Measurements from ENCODE around the gene PNPLA2. TPM values are rescaled to one million over a fixed set of nuclear protein-coding genes. Genes with fewer than 3 reads are reported as not detected.
A peak's percentile ranks its signal among the peaks of the same experiment; 100 is the strongest.

The PNPLA2 gene
- total RNA-seq, 4 donors from 2014 or later: 256 to 543 (median 355) TPM

DNA sequence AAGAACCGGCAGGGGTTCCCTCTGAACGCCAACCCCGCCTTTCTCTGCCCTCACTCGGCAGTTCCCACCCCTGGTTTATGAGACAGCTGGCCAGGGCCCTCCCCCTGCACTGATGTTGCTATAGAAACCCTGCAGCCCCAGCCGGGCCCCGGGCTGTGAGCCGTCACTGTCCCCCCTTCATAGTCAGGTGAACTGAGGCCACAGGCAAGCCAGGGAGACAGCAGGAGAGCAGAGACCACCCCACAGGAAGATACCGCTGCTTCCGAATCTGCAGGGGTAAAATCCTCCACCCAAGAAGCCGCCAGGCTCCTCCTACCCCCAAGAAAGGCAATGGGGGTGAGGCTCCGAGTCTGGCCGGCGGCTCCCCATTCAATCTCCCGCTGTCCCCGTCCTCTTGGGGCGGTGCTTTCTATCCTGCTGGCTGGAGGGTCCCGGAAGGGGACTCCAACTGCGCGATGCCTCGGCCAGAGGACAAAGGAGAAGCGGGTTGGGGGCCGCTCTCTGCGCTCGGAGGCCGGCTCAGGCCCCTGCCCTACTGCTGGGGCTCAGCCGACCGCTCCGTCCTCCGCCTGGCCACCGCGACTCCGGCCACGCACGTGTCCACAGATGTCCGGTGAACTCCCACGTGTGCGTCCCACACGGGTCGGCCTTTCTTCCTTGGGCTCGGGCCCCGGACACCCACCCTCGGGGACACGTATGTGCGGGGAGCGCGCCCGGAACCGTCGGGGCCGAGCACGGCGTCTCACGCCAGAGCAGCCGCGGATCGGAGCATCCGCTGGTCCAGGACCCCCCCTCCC is 21.2 kb upstream of the PNPLA2 start:
- DNase-seq (ENCODE audit: low spot score): no peak
- TF ChIP-seq, protein P1, sequence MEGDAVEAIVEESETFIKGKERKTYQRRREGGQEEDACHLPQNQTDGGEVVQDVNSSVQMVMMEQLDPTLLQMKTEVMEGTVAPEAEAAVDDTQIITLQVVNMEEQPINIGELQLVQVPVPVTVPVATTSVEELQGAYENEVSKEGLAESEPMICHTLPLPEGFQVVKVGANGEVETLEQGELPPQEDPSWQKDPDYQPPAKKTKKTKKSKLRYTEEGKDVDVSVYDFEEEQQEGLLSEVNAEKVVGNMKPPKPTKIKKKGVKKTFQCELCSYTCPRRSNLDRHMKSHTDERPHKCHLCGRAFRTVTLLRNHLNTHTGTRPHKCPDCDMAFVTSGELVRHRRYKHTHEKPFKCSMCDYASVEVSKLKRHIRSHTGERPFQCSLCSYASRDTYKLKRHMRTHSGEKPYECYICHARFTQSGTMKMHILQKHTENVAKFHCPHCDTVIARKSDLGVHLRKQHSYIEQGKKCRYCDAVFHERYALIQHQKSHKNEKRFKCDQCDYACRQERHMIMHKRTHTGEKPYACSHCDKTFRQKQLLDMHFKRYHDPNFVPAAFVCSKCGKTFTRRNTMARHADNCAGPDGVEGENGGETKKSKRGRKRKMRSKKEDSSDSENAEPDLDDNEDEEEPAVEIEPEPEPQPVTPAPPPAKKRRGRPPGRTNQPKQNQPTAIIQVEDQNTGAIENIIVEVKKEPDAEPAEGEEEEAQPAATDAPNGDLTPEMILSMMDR (IDR thresholded peaks at IDR 0.05): no peak
- ATAC-seq (ENCODE audit: low FRiP score): peak; percentile 38

DNA sequence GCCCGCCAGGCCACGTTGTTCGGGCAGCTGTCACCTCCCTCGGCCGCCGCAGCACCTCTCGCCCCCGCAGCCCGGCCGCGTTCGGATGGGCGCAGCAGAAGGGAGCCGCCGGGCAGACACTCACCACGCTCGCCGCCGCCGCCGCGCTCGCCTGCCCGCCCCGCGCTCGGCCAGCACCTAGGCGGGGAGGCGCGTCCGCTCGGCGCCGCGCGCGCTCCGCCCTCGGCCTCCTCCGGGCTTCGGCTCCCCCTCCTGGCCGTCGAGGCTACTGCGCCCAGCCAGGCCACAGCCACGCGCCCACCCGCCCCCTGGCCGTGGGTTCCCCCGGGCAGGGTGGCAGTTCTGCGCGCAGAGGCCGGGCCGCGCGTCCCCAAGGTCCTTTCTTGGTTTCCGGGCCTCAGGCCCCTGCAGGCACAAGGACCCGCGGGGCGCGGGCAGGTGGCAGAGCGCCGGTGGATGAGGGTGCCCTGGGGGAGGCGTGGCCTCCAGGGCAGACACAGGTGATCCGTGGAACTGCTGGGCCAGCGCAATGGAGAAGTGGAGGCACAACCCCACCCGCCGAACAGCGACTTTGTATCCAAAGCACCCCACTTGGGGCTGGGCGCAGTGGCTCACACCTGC is 20.5 kb upstream of the PNPLA2 start, which contains the start of gene SLC25A22:
SLC25A22 (minus strand) TSS at position 189 of the 621 bp plus-strand sequence. CDS start 3,275 bp downstream, outside the sequence.
- TF ChIP-seq, protein P1 (IDR thresholded peaks at IDR 0.05): peak in 2 of 3 donors; percentile 83 to 90
- peak; percentile 52 for ATAC-seq (ENCODE audit: low FRiP score)
- no peak for DNase-seq (ENCODE audit: low spot score)

DNA sequence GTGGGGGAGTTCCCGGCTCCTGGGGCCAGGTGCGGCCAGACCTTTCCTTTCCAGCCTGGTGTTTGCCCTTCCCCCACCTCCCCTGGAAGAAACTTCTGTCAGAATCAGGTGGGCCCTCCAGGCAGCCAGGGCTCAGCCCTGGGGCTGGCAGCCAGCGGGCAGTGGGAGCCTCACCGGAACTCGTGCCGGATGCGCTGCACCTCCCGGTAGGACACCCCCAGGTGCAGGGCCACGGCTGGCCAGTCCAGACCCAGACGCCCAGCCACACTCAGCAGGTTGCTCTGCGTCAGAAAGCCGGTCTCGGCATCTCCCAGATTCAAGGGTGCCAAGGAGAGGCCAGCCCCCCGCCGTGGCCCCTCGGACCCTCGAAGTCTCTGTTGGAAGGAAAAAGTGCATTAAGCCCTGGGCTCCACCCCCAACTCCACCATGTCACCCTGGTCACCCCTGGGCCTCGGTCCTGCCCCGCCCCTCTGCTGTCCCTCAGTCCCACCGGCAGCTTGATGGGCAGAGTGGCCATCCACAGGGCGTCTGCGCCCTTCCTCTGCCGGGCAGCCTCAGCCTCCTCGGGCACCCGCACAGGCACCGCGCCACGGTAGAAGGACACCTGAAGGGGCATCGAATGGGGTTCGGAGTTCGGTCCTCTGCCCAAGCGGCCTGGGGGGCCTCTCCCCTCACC is 18.9 kb upstream of the PNPLA2 start:
- ATAC-seq (ENCODE audit: low FRiP score) (no peak), DNase-seq (ENCODE audit: low spot score) (no peak)
- TF ChIP-seq, protein P1 (IDR thresholded peaks at IDR 0.05): no peak

GRCh38 chr11:800473-800872 is 18.2 kb upstream of the PNPLA2 start:
- DNase-seq (ENCODE audit: low spot score): no peak
- TF ChIP-seq, protein P1 (IDR thresholded peaks at IDR 0.05): no peak
- no peak for ATAC-seq (ENCODE audit: low FRiP score)

DNA sequence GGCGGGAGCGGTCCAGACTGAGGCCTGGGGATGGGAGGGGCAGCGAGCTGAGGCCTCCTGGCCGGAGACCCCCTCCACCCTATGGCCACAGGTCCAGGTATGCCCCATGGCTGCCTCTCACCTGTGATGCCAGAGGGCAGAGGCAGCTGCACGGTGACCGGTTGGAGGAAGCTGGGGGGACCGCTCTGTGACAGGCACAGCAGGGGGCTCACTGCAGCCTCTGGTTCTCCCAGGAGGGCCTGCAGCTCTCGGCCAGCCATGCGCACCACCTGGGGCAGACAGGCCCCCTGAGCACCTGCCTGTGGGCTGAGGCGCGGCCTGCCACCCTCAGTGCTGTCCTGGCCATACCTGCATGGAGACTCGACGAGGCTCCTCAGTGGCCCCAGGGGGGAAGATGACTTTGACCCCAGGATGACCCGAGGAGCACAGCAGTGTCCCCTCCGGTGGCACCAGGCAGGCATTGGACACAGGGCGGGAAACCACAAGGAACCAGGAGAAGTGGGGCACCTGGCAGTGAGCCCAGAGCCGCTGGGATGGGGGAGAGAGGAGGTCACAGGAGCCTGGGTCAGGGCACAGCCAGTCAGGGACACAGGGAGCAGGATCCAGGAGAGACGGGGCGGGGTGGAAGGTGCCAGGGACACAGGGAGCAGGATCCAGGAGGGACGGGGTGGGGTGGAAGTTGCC is 17.5 kb upstream of the PNPLA2 start:
- ATAC-seq (ENCODE audit: low FRiP score) (no peak), DNase-seq (ENCODE audit: low spot score) (no peak)
- TF ChIP-seq, protein P1 (IDR thresholded peaks at IDR 0.05): no peak

DNA sequence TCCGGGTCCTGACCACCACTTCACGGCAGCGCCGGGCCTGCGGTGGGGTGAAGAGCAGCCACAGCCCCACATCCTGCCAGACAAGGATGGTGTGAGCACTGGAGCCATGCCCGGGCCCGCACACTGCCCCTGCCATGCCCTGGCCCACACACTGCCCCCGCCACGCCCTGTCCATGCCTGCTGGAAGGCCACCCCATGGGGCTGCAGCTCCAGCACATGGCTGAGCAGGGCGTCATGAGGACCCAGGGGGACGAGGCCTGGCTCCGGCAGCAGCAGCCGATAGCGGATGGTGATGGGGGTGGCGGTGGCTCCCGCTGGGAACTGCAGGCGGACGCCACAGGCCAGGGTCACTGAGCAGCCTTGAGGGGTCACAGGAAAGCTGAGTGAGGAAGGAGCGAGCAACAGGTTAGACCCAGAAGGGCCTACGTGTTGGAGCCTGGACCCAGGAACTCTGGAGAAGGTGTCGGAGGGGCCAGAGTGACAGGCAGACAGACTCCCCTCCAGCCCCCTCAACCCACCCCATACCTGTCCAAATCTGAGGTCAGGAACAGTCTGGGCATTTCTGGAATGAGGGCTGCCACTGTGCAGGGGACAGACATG is 16.6 kb upstream of the PNPLA2 start:
- no peak for ATAC-seq (ENCODE audit: low FRiP score)

More for the DNA sequence above, 16.6 kb upstream of the PNPLA2 start:
- no peak for DNase-seq (ENCODE audit: low spot score)
- TF ChIP-seq, protein P1 (IDR thresholded peaks at IDR 0.05): no peak
